ENCODE measurements around the gene PLXNB3.

PLXNB3 gene

GRCh38 chrX:153769865-153770600 is 6.0 kb downstream of the PLXNB3 start:
- H3K36me3 ChIP-seq (ENCODE audit: control insufficient read depth, insufficient read depth, low read length): no peaks in the 10 kb centered on the region
- H3K4me1 ChIP-seq (ENCODE audit: control insufficient read depth, insufficient read depth, low read length): no peaks in the 10 kb centered on the region
- H3K27me3 ChIP-seq (ENCODE audit: control insufficient read depth, insufficient read depth, low read length): no peaks in the 10 kb centered on the region
- no peak for DNase-seq (ENCODE audit: low read depth, low spot score)
- WGBS (ENCODE audit: insufficient coverage, insufficient read length): no CpG with 5 or more reads among the region's 25 CpGs
- H3K27ac ChIP-seq (ENCODE audit: low read length): no peak overlapping the region
- H3K4me3 ChIP-seq (ENCODE audit: low read length): no peak overlapping the region
- no peaks in the 10 kb centered on the region for H3K9me3 ChIP-seq (ENCODE audit: control insufficient read depth, insufficient read depth, low read length)

DNA sequence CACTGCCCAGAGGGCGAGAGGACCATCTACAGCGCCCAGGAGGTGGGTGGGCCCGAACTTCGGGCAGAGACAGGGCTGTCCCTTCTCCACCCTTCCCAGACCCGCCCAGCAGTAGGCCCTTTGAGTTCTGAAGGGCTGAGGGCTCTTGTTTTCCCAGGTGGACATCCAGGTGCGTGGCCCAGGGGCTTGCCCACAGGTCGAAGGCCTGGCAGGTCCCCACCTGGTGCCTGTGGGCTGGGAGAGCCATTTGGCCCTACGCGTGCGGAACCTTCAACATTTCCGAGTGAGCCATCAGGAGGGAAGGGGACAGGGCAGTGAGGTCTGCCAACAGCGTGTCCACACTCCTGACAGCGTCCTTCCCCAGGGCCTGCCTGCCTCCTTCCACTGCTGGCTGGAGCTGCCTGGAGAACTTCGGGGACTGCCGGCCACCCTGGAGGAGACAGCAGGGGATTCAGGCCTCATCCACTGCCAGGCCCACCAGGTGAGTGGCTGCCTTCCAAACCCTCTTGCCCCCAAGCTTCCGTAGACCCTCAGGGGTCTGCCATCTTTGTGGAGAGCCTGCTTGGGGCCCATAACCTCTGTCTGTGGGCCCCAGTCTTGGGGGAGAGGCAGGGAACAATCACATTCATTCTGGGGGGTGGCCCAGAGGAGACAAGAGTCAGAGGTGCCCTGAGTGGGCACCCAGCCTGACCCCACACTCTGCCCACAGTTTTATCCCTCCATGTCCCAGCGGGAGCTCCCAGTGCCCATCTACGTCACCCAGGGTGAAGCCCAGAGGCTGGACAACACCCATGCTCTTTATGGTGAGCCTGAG is 6.8 kb downstream of the PLXNB3 start:
- Histone ChIP-seq H3K4me3 (ENCODE audit: low read length) (no peak overlapping the region), H3K36me3 (ENCODE audit: control insufficient read depth, insufficient read depth, low read length) (no peaks in the 10 kb centered on the region), H3K4me1 (ENCODE audit: control insufficient read depth, insufficient read depth, low read length) (no peaks in the 10 kb centered on the region), H3K27ac (ENCODE audit: low read length) (no peak overlapping the region), H3K9me3 (ENCODE audit: control insufficient read depth, insufficient read depth, low read length) (no peaks in the 10 kb centered on the region), H3K27me3 (ENCODE audit: control insufficient read depth, insufficient read depth, low read length) (no peaks in the 10 kb centered on the region)
- no CpG with 5 or more reads among the region's 18 CpGs for WGBS (ENCODE audit: insufficient coverage, insufficient read length)
- no peak for DNase-seq (ENCODE audit: low read depth, low spot score)

- Histone ChIP-seq H3K9me3 (ENCODE audit: control insufficient read depth, insufficient read depth, low read length) (no peaks in the 10 kb centered on the region), H3K27me3 (ENCODE audit: control insufficient read depth, insufficient read depth, low read length) (no peaks in the 10 kb centered on the region), H3K4me3 (ENCODE audit: low read length) (no peak overlapping the region), H3K4me1 (ENCODE audit: control insufficient read depth, insufficient read depth, low read length) (no peaks in the 10 kb centered on the region), H3K27ac (ENCODE audit: low read length) (no peak overlapping the region), H3K36me3 (ENCODE audit: control insufficient read depth, insufficient read depth, low read length) (no peaks in the 10 kb centered on the region)
- no peak for DNase-seq (ENCODE audit: low read depth, low spot score)
- WGBS (ENCODE audit: insufficient coverage, insufficient read length): no CpG with 5 or more reads among the region's 37 CpGs
Observed at GRCh38 chrX:153771415-153772315, 7.6 kb downstream of the PLXNB3 start.

- H3K27ac ChIP-seq (ENCODE audit: low read length): no peak overlapping the region
- no peaks in the 10 kb centered on the region for H3K9me3 ChIP-seq (ENCODE audit: control insufficient read depth, insufficient read depth, low read length)
- no peaks in the 10 kb centered on the region for H3K4me1 ChIP-seq (ENCODE audit: control insufficient read depth, insufficient read depth, low read length)
- WGBS (ENCODE audit: insufficient coverage, insufficient read length): no CpG with 5 or more reads among the region's 21 CpGs
- no peak for DNase-seq (ENCODE audit: low read depth, low spot score)
- H3K36me3 ChIP-seq (ENCODE audit: control insufficient read depth, insufficient read depth, low read length): no peaks in the 10 kb centered on the region
- no peaks in the 10 kb centered on the region for H3K27me3 ChIP-seq (ENCODE audit: control insufficient read depth, insufficient read depth, low read length)
- no peak overlapping the region for H3K4me3 ChIP-seq (ENCODE audit: low read length)
Observed at GRCh38 chrX:153772316-153773217, 8.5 kb downstream of the PLXNB3 start.

- no CpG with 5 or more reads among the region's 23 CpGs for WGBS (ENCODE audit: insufficient coverage, insufficient read length)
- H3K9me3 ChIP-seq (ENCODE audit: control insufficient read depth, insufficient read depth, low read length): no peaks in the 10 kb centered on the region
- H3K4me3 ChIP-seq (ENCODE audit: low read length): no peak overlapping the region
- no peaks in the 10 kb centered on the region for H3K36me3 ChIP-seq (ENCODE audit: control insufficient read depth, insufficient read depth, low read length)
- no peak overlapping the region for H3K27ac ChIP-seq (ENCODE audit: low read length)
- no peaks in the 10 kb centered on the region for H3K27me3 ChIP-seq (ENCODE audit: control insufficient read depth, insufficient read depth, low read length)
- H3K4me1 ChIP-seq (ENCODE audit: control insufficient read depth, insufficient read depth, low read length): no peaks in the 10 kb centered on the region
- no peak for DNase-seq (ENCODE audit: low read depth, low spot score)
Observed at GRCh38 chrX:153773218-153773611, 9.2 kb downstream of the PLXNB3 start.

GRCh38 chrX:153773741-153774575 is 9.9 kb downstream of the PLXNB3 start:
- WGBS (ENCODE audit: insufficient coverage, insufficient read length): no CpG with 5 or more reads among the region's 48 CpGs
- DNase-seq (ENCODE audit: low read depth, low spot score): no peak

DNA sequence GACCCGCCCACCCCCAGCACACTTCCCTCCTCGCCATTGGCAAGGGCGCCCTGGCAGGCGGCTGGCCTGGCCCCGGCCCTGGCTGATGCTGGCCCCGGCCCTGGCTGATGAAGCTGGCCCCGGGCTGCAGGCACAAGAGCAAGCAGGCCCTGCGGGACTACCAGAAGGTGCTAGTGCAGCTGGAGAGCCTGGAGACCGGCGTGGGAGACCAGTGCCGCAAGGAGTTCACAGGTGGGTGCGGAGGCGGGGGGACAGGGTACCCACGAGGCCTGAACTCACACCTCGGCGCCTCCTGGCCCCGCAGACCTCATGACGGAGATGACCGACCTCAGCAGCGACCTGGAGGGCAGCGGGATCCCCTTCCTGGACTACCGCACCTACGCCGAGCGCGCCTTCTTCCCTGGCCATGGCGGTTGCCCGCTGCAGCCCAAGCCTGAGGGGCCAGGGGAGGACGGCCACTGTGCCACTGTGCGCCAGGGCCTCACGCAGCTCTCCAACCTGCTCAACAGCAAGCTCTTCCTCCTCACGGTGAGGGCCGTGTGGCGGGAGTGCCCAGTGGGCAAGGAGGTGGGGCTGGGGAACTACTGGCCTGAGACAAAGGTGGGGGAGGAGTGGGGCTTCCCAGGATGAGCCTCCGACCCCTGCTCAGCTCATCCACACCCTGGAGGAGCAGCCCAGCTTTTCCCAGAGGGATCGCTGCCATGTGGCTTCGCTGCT is 10.7 kb downstream of the PLXNB3 start:
- WGBS (ENCODE audit: insufficient coverage, insufficient read length): no CpG with 5 or more reads among the region's 37 CpGs
- no peaks in the 10 kb centered on the region for H3K36me3 ChIP-seq (ENCODE audit: control insufficient read depth, insufficient read depth, low read length)
- no peaks in the 10 kb centered on the region for H3K9me3 ChIP-seq (ENCODE audit: control insufficient read depth, insufficient read depth, low read length)
- H3K27me3 ChIP-seq (ENCODE audit: control insufficient read depth, insufficient read depth, low read length): no peaks in the 10 kb centered on the region
- H3K27ac ChIP-seq (ENCODE audit: low read length): no peak overlapping the region
- no peaks in the 10 kb centered on the region for H3K4me1 ChIP-seq (ENCODE audit: control insufficient read depth, insufficient read depth, low read length)
- DNase-seq (ENCODE audit: low read depth, low spot score): no peak
- no peak overlapping the region for H3K4me3 ChIP-seq (ENCODE audit: low read length)

More at GRCh38 chrX:153773741-153774575, 9.9 kb downstream of the PLXNB3 start:
- no peaks in the 10 kb centered on the region for H3K36me3 ChIP-seq (ENCODE audit: control insufficient read depth, insufficient read depth, low read length)
- no peaks in the 10 kb centered on the region for H3K4me1 ChIP-seq (ENCODE audit: control insufficient read depth, insufficient read depth, low read length)
- H3K27me3 ChIP-seq (ENCODE audit: control insufficient read depth, insufficient read depth, low read length): no peaks in the 10 kb centered on the region
- no peak overlapping the region for H3K27ac ChIP-seq (ENCODE audit: low read length)
- H3K9me3 ChIP-seq (ENCODE audit: control insufficient read depth, insufficient read depth, low read length): no peaks in the 10 kb centered on the region
- H3K4me3 ChIP-seq (ENCODE audit: low read length): no peak overlapping the region

DNA sequence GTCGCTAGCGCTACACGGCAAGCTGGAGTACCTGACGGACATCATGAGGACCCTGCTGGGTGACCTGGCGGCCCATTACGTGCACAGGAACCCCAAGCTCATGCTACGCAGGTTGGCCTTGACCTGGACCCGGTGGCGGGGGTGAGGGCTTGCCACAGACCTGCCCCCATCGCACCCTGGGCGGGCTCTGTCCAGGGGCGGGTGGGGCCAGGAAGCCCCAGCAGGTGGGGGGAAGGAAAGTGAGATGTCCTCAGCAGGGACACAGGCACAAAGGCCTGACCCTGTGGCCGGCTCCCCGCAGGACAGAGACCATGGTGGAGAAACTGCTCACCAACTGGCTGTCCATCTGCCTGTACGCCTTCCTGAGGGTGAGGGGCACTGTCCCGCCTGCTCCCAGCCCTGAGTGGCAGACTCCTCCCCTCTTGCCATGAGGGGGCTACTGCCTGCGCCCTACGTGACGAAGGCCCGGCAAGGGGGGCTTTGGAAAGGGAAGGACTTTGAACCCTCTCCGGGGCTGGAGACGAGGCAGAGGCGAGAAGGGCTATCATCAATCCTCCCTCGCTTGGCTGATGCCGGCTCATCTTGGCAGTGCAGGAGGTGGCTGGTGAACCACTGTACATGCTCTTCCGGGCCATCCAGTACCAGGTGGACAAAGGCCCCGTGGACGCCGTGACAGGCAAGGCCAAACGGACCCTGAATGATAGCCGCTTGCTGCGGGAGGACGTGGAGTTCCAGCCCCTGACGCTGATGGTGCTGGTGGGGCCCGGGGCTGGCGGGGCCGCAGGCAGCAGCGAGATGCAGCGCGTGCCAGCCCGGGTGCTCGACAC is 11.5 kb downstream of the PLXNB3 start:
- Histone ChIP-seq H3K4me1 (ENCODE audit: control insufficient read depth, insufficient read depth, low read length) (no peaks in the 10 kb centered on the region), H3K9me3 (ENCODE audit: control insufficient read depth, insufficient read depth, low read length) (no peaks in the 10 kb centered on the region), H3K27me3 (ENCODE audit: control insufficient read depth, insufficient read depth, low read length) (no peaks in the 10 kb centered on the region), H3K27ac (ENCODE audit: low read length) (no peak overlapping the region), H3K36me3 (ENCODE audit: control insufficient read depth, insufficient read depth, low read length) (no peaks in the 10 kb centered on the region), H3K4me3 (ENCODE audit: low read length) (no peak overlapping the region)
- no CpG with 5 or more reads among the region's 42 CpGs for WGBS (ENCODE audit: insufficient coverage, insufficient read length)
- no peak for DNase-seq (ENCODE audit: low read depth, low spot score)

Measured in iPS DF 6.9 (cell line).